Naive B cell (primary cell): ENCODE results near the gene DNM2. TPM values are rescaled to one million over a fixed set of nuclear protein-coding genes. Genes with fewer than 3 reads are reported as not detected.

Source experiments
- ATAC-seq, 2 donors: fragments of 150-1000 bp; cut with Tn5 transposase; 2 replicates each; pipeline ENCODE4 v1.10.0; 2021; ENCODE audit warnings: low read depth in 2 of 2, mild to moderate bottlenecking in 2 of 2, moderate library complexity in 2 of 2
- DNase-seq: peaks from one replicate; pipeline ENCODE4 v3.0.0; 2022
- H3K27ac Mint-ChIP-seq, 6 donors: one replicate each; pipeline ENCODE4 v1.8.0; 2020 to 2022; ENCODE audit warnings: mild to moderate bottlenecking in 6 of 6, mixed read lengths in 6 of 6, moderate library complexity in 5 of 6, inconsistent platforms in 2 of 6
- H3K27me3 Mint-ChIP-seq, 3 donors: one replicate each; pipeline ENCODE4 v1.8.0; 2021 to 2022; ENCODE audit warnings: mixed read lengths in 3 of 3, mild to moderate bottlenecking in 1 of 3
- H3K36me3 Mint-ChIP-seq, 2 donors: one replicate each; pipeline ENCODE4 v1.8.0; 2020 to 2022; ENCODE audit warnings: mixed read lengths in 2 of 2, inconsistent platforms in 1 of 2, mild to moderate bottlenecking in 1 of 2
- H3K4me1 Mint-ChIP-seq, 3 donors: one replicate each; pipeline ENCODE4 v1.8.0; 2020 to 2022; ENCODE audit warnings: mixed read lengths in 3 of 3, inconsistent platforms in 1 of 3, mild to moderate bottlenecking in 1 of 3, moderate library complexity in 1 of 3
- H3K4me3 Mint-ChIP-seq, 8 donors: one replicate each; pipeline ENCODE4 v1.8.0; 2020 to 2022; ENCODE audit warnings: mild to moderate bottlenecking in 8 of 8, mixed read lengths in 8 of 8, moderate library complexity in 8 of 8, inconsistent platforms in 2 of 8
- H3K9me3 Mint-ChIP-seq, 7 donors: one replicate each; pipeline ENCODE4 v1.8.0; 2020 to 2022; ENCODE audit warnings: mixed read lengths in 7 of 7, mild to moderate bottlenecking in 5 of 7, inconsistent platforms in 2 of 7, moderate library complexity in 1 of 7
- polyA plus RNA-seq, 6 donors: library from polyadenylated mRNA; unstranded; fragments of 300-500 nt; fragmentation: Illumina TruSeq; gene quantifications; one replicate each; pipeline ENCODE4 v1.2.3, GENCODE V29; 2021; ENCODE audit warnings: low read depth in 6 of 6

DNM2 gene
- polyA plus RNA-seq, 6 donors from 2014 or later = 53.6 to 111 (median 63.0) TPM

- H3K27me3 Mint-ChIP-seq = no peaks in the 10 kb centered on the region
- H3K27ac Mint-ChIP-seq = peak overlapping the region in 3 of 6 donors; percentile 45 to 83 (median 52)
- H3K4me3 Mint-ChIP-seq = no peak overlapping the region
- ATAC-seq = no peak
- DNase-seq = no peak
- H3K9me3 Mint-ChIP-seq = no peaks in the 10 kb centered on the region
- H3K36me3 Mint-ChIP-seq = peaks cover 0 to 16% of the 10 kb centered on the region in 2 donors
- H3K4me1 Mint-ChIP-seq = peaks cover 0 to 27% (median 12%) of the 10 kb centered on the region in 3 donors
Measured at GRCh38 chr19:10812902-10813404, 95.1 kb downstream of the DNM2 start.

GRCh38 chr19:10815007-10815536 lies 97.2 kb downstream of the DNM2 start:
- Mint-ChIP-seq H3K4me1 (peaks cover 0 to 18% (median under 1%) of the 10 kb centered on the region in 3 donors), H3K27ac (peak overlapping the region in 3 of 6 donors; percentile 43 to 78 (median 63)), H3K36me3 (peaks cover 0 to 7% of the 10 kb centered on the region in 2 donors), H3K27me3 (no peaks in the 10 kb centered on the region), H3K4me3 (no peak overlapping the region), H3K9me3 (no peaks in the 10 kb centered on the region)
- ATAC-seq (no peak), DNase-seq (no peak)

GRCh38 chr19:10815969-10816644 lies 98.2 kb downstream of the DNM2 start:
- ATAC-seq (no peak), DNase-seq (no peak)
- Mint-ChIP-seq H3K27ac (no peak overlapping the region), H3K36me3 (peaks cover 0 to 15% of the 10 kb centered on the region in 2 donors), H3K27me3 (no peaks in the 10 kb centered on the region), H3K4me3 (no peak overlapping the region), H3K4me1 (peaks cover 0 to 13% (median 5%) of the 10 kb centered on the region in 3 donors), H3K9me3 (peaks cover 0 to under 1% (median 0%) of the 10 kb centered on the region in 7 donors)

GRCh38 chr19:10816691-10817090 lies 98.8 kb downstream of the DNM2 start:
- no peaks in the 10 kb centered on the region for H3K27me3 Mint-ChIP-seq
- ATAC-seq (no peak), DNase-seq (no peak)
- peaks cover 0 to 13% (median 5%) of the 10 kb centered on the region in 3 donors for H3K4me1 Mint-ChIP-seq
- peak overlapping the region in 3 of 6 donors; percentile 18 to 56 (median 22) for H3K27ac Mint-ChIP-seq
- peaks cover 0 to 2% (median 0%) of the 10 kb centered on the region in 7 donors for H3K9me3 Mint-ChIP-seq
- no peak overlapping the region for H3K4me3 Mint-ChIP-seq
- peaks cover 0 to 15% of the 10 kb centered on the region in 2 donors for H3K36me3 Mint-ChIP-seq

- Mint-ChIP-seq H3K27ac (peak overlapping the region in 2 of 6 donors; percentile 18 to 67), H3K4me3 (no peak overlapping the region), H3K4me1 (peaks cover 0 to 13% (median 5%) of the 10 kb centered on the region in 3 donors), H3K9me3 (peaks cover 0 to 2% (median 0%) of the 10 kb centered on the region in 7 donors), H3K36me3 (peaks cover 0 to 15% of the 10 kb centered on the region in 2 donors), H3K27me3 (no peaks in the 10 kb centered on the region)
- DNase-seq = no peak
- no peak for ATAC-seq
Measured at GRCh38 chr19:10817291-10818038, 99.6 kb downstream of the DNM2 start.

GRCh38 chr19:10818301-10819123 lies 100.6 kb downstream of the DNM2 start:
- ATAC-seq (no peak), DNase-seq (no peak)
- peak overlapping the region in 1 of 6 donors; percentile 92 for H3K27ac Mint-ChIP-seq
- H3K4me3 Mint-ChIP-seq = no peak overlapping the region
- H3K9me3 Mint-ChIP-seq = peaks cover 0 to 2% (median 0%) of the 10 kb centered on the region in 7 donors
- no peaks in the 10 kb centered on the region for H3K27me3 Mint-ChIP-seq
- H3K36me3 Mint-ChIP-seq = peaks cover 0 to 15% of the 10 kb centered on the region in 2 donors
- peaks cover 0 to 9% (median 5%) of the 10 kb centered on the region in 3 donors for H3K4me1 Mint-ChIP-seq

GRCh38 chr19:10819124-10820060 lies 101.5 kb downstream of the DNM2 start:
- peaks cover 0 to 15% of the 10 kb centered on the region in 2 donors for H3K36me3 Mint-ChIP-seq
- DNase-seq = no peak
- peaks cover 0 to 2% (median 0%) of the 10 kb centered on the region in 7 donors for H3K9me3 Mint-ChIP-seq

GRCh38 chr19:10820173-10820572 lies 102.3 kb downstream of the DNM2 start:
- H3K9me3 Mint-ChIP-seq = peaks cover 0 to 2% (median 0%) of the 10 kb centered on the region in 7 donors
- no peaks in the 10 kb centered on the region for H3K27me3 Mint-ChIP-seq
- ATAC-seq = peak; percentile 33 to 42
- peak overlapping the region in 1 of 8 donors; percentile 62 for H3K4me3 Mint-ChIP-seq
- H3K27ac Mint-ChIP-seq = peak overlapping the region in 4 of 6 donors; percentile 25 to 91 (median 64)
- peaks cover 0 to 15% of the 10 kb centered on the region in 2 donors for H3K36me3 Mint-ChIP-seq
- H3K4me1 Mint-ChIP-seq = peaks cover 0 to 5% (median 0%) of the 10 kb centered on the region in 3 donors
- DNase-seq = no peak

More at GRCh38 chr19:10819124-10820060, 101.5 kb downstream of the DNM2 start:
- peak overlapping the region in 2 of 6 donors; percentile 71 to 86 for H3K27ac Mint-ChIP-seq
- no peaks in the 10 kb centered on the region for H3K27me3 Mint-ChIP-seq
- peaks cover 0 to 5% (median 4%) of the 10 kb centered on the region in 3 donors for H3K4me1 Mint-ChIP-seq
- no peak for ATAC-seq
- no peak overlapping the region for H3K4me3 Mint-ChIP-seq

GRCh38 chr19:10823690-10824089 lies 105.8 kb downstream of the DNM2 start:
- peaks cover 0 to 5% (median 2%) of the 10 kb centered on the region in 3 donors for H3K4me1 Mint-ChIP-seq

GRCh38 chr19:10826231-10826630 lies 108.4 kb downstream of the DNM2 start:
- Mint-ChIP-seq H3K9me3 (no peaks in the 10 kb centered on the region), H3K36me3 (peaks cover 0 to 4% of the 10 kb centered on the region in 2 donors), H3K27ac (peak overlapping the region in 3 of 6 donors; percentile 15 to 70 (median 31)), H3K4me3 (no peak overlapping the region), H3K4me1 (peaks cover 0 to 2% (median 0%) of the 10 kb centered on the region in 3 donors), H3K27me3 (no peaks in the 10 kb centered on the region)
- ATAC-seq (no peak), DNase-seq (no peak)

More at GRCh38 chr19:10823690-10824089, 105.8 kb downstream of the DNM2 start:
- Mint-ChIP-seq H3K36me3 (peaks cover 4 to 15% of the 10 kb centered on the region in 2 donors), H3K4me3 (no peak overlapping the region), H3K9me3 (peaks cover 0 to 2% (median 0%) of the 10 kb centered on the region in 7 donors), H3K27ac (peak overlapping the region in 1 of 6 donors; percentile 23), H3K27me3 (no peaks in the 10 kb centered on the region)
- DNase-seq (no peak), ATAC-seq (no peak)

GRCh38 chr19:10826846-10827245 lies 109.0 kb downstream of the DNM2 start:
- no peak for ATAC-seq
- peaks cover 0 to 2% (median 0%) of the 10 kb centered on the region in 3 donors for H3K4me1 Mint-ChIP-seq
- H3K4me3 Mint-ChIP-seq = no peak overlapping the region
- DNase-seq = no peak
- no peak overlapping the region for H3K27ac Mint-ChIP-seq
- no peaks in the 10 kb centered on the region for H3K9me3 Mint-ChIP-seq
- peaks cover 0 to 4% of the 10 kb centered on the region in 2 donors for H3K36me3 Mint-ChIP-seq
- H3K27me3 Mint-ChIP-seq = no peaks in the 10 kb centered on the region
